NK-92 (cell line): ENCODE data around the gene DNAH7.

Experiments
- DNase-seq: peaks from one replicate; lab custom pipeline; 2025; ENCODE audit not compliant: unreplicated experiment; lab: John Stamatoyannopoulos, UW

DNAH7 gene

GRCh38 chr2:196079052-196079451 is 10.4 kb upstream of the DNAH7 start:
- DNase-seq = no peak

- no peak for DNase-seq
These were observed 9.2 kb upstream of the DNAH7 start for GRCh38 chr2:196077821-196078220.

GRCh38 chr2:196076778-196077568 is 8.3 kb upstream of the DNAH7 start:
- no peak for DNase-seq

- no peak for DNase-seq
These were observed 6.6 kb upstream of the DNAH7 start for GRCh38 chr2:196075196-196075595.

- DNase-seq = no peak
These were observed 6.0 kb upstream of the DNAH7 start for GRCh38 chr2:196074631-196075030.

GRCh38 chr2:196073521-196073920 is 4.9 kb upstream of the DNAH7 start:
- DNase-seq = no peak

GRCh38 chr2:196067088-196067382 is 1.6 kb downstream of the DNAH7 start:
- DNase-seq = no peak

GRCh38 chr2:196066291-196067087 is 2.1 kb downstream of the DNAH7 start:
- DNase-seq = no peak

GRCh38 chr2:196063773-196064172 is 4.9 kb downstream of the DNAH7 start:
- DNase-seq = no peak

- no peak for DNase-seq
These were observed 9.1 kb downstream of the DNAH7 start for GRCh38 chr2:196059491-196059960.

- no peak for DNase-seq
These were observed 14.0 kb downstream of the DNAH7 start for GRCh38 chr2:196054631-196055030.

- no peak for DNase-seq
These were observed 22.3 kb downstream of the DNAH7 start for GRCh38 chr2:196046123-196046917.

GRCh38 chr2:196041786-196042185 is 26.9 kb downstream of the DNAH7 start:
- no peak for DNase-seq

GRCh38 chr2:196040218-196040617 is 28.4 kb downstream of the DNAH7 start:
- no peak for DNase-seq

- no peak for DNase-seq
These were observed 32.2 kb downstream of the DNAH7 start for GRCh38 chr2:196036442-196036841.

- no peak for DNase-seq
These were observed 50.6 kb downstream of the DNAH7 start for GRCh38 chr2:196018037-196018436.

- no peak for DNase-seq
These were observed 56.3 kb downstream of the DNAH7 start for GRCh38 chr2:196012314-196012713.

- no peak for DNase-seq
These were observed 68.1 kb downstream of the DNAH7 start for GRCh38 chr2:196000551-196000950.

GRCh38 chr2:195998070-195998469 is 70.6 kb downstream of the DNAH7 start:
- no peak for DNase-seq

GRCh38 chr2:195995499-195995898 is 73.1 kb downstream of the DNAH7 start:
- DNase-seq = no peak

GRCh38 chr2:195993623-195994022 is 75.0 kb downstream of the DNAH7 start:
- DNase-seq = no peak

- DNase-seq = no peak
These were observed 82.9 kb downstream of the DNAH7 start for GRCh38 chr2:195985741-195986140.
